OCI-LY1 (cell line): ENCODE results near the gene YWHAQ.

ENCODE experiments used
- EZH2 ChIP-seq: fragments of 200-600 bp; sonication (generic), shearing (Covaris generic); IDR thresholded peaks from 2 replicates; pipeline ENCODE4 v1.8.0; 2017; ENCODE audit warnings: borderline replicate concordance, mixed run types, mild to moderate bottlenecking, antibody characterized with exemption, low read length, moderate library complexity, mixed read lengths
- TF ChIP-seq, protein P1 (sequence below): fragments of 200-600 bp; sonication (generic), shearing (Covaris generic); IDR thresholded peaks from 2 replicates; pipeline ENCODE4 v1.5.1; 2017; ENCODE audit warnings: mild to moderate bottlenecking, antibody characterized with exemption, low read length, moderate library complexity, mixed read lengths

DNA sequence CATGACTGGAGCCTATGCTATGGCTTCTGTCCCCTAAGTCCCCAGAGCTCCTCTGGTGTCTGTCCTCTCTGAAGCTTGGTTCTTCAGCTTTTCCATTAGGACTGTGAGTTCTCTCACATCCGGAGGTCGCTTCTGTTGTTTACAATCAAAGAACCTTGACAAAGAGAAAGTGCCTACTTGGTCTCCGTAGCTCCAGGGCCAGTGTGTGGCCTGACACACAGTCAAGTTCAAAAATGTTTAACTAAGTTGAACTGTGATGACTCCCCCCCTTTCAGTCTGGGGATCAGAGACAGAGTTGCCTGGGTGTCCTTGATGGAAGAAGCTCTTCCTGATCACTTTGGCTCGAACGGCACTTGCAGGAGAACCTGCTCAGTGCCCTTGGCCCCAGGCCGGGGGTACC lies 26.3 kb upstream of the YWHAQ start:
- TF ChIP-seq, protein P1, sequence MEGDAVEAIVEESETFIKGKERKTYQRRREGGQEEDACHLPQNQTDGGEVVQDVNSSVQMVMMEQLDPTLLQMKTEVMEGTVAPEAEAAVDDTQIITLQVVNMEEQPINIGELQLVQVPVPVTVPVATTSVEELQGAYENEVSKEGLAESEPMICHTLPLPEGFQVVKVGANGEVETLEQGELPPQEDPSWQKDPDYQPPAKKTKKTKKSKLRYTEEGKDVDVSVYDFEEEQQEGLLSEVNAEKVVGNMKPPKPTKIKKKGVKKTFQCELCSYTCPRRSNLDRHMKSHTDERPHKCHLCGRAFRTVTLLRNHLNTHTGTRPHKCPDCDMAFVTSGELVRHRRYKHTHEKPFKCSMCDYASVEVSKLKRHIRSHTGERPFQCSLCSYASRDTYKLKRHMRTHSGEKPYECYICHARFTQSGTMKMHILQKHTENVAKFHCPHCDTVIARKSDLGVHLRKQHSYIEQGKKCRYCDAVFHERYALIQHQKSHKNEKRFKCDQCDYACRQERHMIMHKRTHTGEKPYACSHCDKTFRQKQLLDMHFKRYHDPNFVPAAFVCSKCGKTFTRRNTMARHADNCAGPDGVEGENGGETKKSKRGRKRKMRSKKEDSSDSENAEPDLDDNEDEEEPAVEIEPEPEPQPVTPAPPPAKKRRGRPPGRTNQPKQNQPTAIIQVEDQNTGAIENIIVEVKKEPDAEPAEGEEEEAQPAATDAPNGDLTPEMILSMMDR: no peak
- no peak for TF ChIP-seq EZH2
